Activated CD4-positive, alpha-beta T cell treated with anti-CD3 and anti-CD28 coated beads, Interleukin-2, amount 50 U/mL, for 16 hours (primary cell): ENCODE data around the gene OLFM3.

Experiments
- DNase-seq: peaks from one replicate; pipeline ENCODE4 v3.0.0-alpha.2; 2020

The OLFM3 gene

GRCh38 chr1:101996825-101997465 lies at the start of gene OLFM3:
Gene OLFM3, minus strand, starts transcription at chr1:101996926.
- DNase-seq, result no peak

GRCh38 chr1:102045752-102046151 lies 49.0 kb upstream of the OLFM3 start:
- no peak for DNase-seq

GRCh38 chr1:102032534-102032933 lies 35.8 kb upstream of the OLFM3 start:
- DNase-seq, result no peak

- DNase-seq, result no peak
These were observed 22.8 kb upstream of the OLFM3 start for GRCh38 chr1:102019530-102019929.

- DNase-seq, result no peak
These were observed 19.0 kb upstream of the OLFM3 start for GRCh38 chr1:102015728-102016127.

- no peak for DNase-seq
These were observed 5.3 kb upstream of the OLFM3 start for GRCh38 chr1:102002057-102002456.

GRCh38 chr1:101995984-101996745 lies 561 bp downstream of the OLFM3 start:
- no peak for DNase-seq

- no peak for DNase-seq
These were observed 3.0 kb downstream of the OLFM3 start for GRCh38 chr1:101993710-101994109.

- no peak for DNase-seq
These were observed 3.7 kb downstream of the OLFM3 start for GRCh38 chr1:101992821-101993575.

- no peak for DNase-seq
These were observed 15.8 kb downstream of the OLFM3 start for GRCh38 chr1:101980974-101981373.

- no peak for DNase-seq
These were observed 19.5 kb downstream of the OLFM3 start for GRCh38 chr1:101977266-101977665.

GRCh38 chr1:101976161-101976560 lies 20.6 kb downstream of the OLFM3 start:
- DNase-seq, result no peak

GRCh38 chr1:101975371-101975770 lies 21.4 kb downstream of the OLFM3 start:
- no peak for DNase-seq

GRCh38 chr1:101974599-101975274 lies 22.0 kb downstream of the OLFM3 start:
- no peak for DNase-seq

GRCh38 chr1:101971304-101971703 lies 25.4 kb downstream of the OLFM3 start:
- no peak for DNase-seq

- DNase-seq, result no peak
These were observed 28.9 kb downstream of the OLFM3 start for GRCh38 chr1:101967871-101968270.

- DNase-seq, result no peak
These were observed 31.4 kb downstream of the OLFM3 start for GRCh38 chr1:101965341-101965740.

- no peak for DNase-seq
These were observed 32.0 kb downstream of the OLFM3 start for GRCh38 chr1:101964708-101965107.

- DNase-seq, result no peak
These were observed 36.6 kb downstream of the OLFM3 start for GRCh38 chr1:101960142-101960541.

- no peak for DNase-seq
These were observed 37.3 kb downstream of the OLFM3 start for GRCh38 chr1:101959456-101959855.

GRCh38 chr1:101957771-101958170 lies 39.0 kb downstream of the OLFM3 start:
- DNase-seq, result no peak

GRCh38 chr1:101953623-101954022 lies 43.1 kb downstream of the OLFM3 start:
- DNase-seq, result no peak

GRCh38 chr1:101945884-101946283 lies 50.8 kb downstream of the OLFM3 start:
- DNase-seq, result no peak
